Left forelimb (tissue), 1 donor: Measurements from ENCODE around the gene RPL12.

ENCODE experiments used
- DNase-seq: peaks from one replicate; pipeline ENCODE4 v3.0.0-alpha.2; 2018; ENCODE audit warnings: low spot score

RPL12 gene

DNA sequence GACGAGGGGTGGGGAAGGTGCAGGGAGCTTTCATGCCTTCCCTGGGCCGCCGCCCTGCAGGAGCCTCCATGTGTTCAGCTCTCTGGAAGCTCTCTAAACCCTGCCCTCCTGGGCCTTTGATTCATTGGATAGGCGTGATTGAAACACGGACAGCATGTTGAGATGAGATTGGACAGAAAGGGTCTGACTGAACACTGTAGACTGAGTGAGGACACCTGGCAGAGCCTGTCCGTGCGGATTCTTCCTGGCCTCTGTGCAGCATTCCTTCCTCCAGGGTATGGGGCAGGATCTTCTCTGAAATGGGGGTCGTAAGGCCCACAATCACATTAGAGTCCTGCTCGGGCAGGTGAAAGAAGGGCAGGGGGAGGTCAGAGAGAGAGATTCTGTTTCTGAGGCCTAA, 12.8 kb downstream of the RPL12 start:
- DNase-seq = no peak

- DNase-seq = no peak
These were observed 13.5 kb downstream of the RPL12 start for GRCh38 chr9:127437497-127438264.

DNA sequence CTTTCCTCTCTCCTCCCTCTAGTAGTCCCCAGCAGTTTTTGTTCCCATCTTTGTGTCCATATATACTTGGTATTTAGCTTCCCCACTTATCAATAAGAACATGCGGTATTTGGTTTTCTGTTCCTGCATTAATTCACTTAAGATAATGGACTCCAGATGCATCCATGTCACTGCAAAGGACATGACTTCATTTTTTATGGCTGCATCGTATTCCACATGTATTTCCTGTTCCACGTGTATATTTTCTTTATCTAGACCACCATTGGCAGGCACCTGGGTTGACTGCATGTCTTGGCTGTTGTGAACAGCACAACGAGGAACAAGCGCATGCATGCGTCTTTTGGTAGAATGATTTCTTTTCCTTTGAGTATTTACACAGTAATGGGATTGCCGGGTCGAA, 20.8 kb downstream of the RPL12 start:
- DNase-seq = no peak

- no peak for DNase-seq
These were observed 22.9 kb downstream of the RPL12 start for GRCh38 chr9:127428348-127428747.

GRCh38 chr9:127426756-127427155, 24.4 kb downstream of the RPL12 start:
- no peak for DNase-seq

DNA sequence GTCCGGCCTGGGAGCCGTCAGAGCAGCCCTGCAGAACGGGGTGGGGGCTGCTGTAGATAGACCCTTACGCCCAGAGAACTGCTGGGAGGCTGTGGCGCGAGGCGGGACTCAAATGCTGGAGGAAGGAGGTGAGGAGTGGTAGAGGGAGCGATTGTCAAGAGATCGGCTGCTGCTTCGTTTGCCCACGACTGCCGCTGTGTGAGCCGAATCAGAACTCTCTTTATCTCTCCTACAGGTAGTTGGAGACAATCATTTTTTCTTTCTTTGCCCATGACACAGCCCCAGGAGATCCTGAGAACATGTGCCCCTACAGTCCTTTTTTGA, 26.6 kb downstream of the RPL12 start:
- no peak for DNase-seq

DNA sequence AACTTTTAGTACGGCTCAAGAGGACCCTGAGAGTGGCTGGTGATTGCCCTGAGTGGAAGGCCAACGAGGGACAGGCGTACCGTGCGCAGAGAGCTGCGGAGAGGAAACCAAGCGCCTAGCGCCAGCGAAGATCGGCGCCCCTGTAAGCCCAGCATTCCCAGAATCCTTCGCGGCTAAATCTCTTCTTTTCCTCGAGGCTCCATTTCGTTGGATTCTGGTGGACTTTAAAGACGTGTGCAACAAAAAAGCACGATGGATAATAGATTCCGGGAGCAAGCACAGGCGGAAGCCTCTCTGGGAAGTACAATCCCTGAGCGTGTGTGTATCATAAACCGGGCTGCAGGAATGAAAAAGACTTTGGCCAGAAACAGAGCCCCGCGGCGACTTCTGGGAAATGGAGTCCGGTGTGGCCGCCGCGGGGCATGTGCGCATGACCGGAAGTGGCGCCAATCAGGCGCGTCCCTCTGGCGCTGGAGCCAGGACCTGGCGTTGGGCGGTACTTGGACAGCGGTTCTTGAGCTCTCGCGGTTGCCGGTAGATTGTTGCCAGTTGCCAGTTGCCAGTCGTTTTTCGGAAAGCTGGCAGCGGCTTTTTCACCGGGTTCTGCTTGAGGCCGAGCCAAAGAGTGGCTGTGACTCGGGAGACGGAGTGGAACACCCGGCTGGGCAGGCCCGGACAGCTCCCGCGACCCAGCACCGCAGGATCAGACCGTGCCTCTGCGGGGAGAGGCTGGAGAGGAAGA, 27.1 kb downstream of the RPL12 start, which contains the start of gene ZNF79:
Gene ZNF79, plus strand, starts transcription at position 449 of the 742 bp plus-strand sequence. CDS start 406 bp downstream, outside the sequence.
- DNase-seq = peak; percentile 98

DNA sequence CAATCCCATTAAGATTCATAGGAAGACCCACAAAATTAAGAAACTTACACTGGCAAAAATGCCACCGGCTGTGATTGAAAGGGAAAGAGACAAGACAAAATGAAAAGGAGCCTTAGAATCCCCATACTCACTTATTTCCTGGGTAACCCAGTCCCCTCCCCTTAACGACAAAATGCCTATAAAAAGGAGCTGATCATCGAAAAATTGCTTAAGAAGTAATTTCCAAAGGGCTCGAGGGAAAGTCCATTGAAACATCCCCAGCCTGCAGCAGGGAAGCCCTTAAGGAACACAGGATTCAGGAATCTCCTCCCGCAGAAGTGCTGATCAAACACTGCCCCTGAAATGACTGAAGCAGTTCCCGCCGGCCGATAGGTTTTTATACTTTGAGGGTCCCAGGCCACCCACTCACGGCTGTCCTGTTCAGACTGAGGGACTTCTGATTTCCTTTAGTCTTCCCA, 27.7 kb downstream of the RPL12 start:
- DNase-seq = no peak

DNA sequence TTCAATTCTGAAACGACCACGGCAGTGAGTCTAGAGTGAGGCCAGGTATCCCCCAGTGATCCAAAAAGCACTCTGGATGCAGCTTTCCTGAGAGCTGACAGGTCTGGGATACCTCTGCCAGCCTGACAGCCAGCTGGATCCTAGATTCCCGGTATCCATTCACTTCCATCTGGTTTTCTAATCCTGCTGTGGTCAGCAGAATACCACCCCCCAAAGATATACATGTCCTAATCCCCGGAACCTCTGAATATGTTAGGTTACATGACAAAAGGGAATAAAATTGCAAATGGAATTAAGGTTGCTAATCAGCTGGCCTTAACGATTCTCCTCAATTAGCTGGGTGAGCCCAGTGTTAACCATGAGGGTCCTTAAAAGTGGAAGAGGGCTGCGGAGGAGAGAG, 28.4 kb downstream of the RPL12 start:
- DNase-seq = no peak

DNA sequence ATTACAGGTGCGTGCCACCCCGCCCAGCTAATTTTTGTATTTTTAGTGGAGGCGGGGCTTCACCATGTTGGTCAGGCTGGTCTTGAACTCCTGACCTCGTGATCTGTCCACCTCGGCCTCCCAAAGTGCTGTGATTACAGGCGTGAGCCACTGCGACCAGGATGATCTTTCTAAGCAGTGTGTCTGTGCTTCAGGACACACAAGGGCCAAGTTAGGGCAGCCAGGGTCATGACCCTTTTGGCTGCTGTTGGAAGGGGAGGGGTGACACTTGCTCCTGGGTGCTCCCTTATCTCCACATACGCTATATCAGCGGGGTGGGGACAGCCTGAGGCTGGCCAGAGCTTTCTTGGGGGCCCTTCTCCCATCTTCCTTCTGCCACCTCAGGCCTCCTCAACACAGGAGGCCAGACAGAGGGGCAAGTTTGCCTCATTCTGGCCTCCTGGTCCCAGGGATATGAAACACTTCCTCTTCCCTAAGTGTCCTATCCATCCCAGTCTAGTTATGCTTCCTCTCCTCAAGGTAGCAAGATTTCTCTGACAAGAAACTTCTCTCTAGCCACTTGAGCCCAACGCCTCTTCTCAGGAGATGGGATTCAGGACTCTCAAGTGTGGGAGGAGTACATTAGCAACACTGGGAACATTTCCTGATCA, 28.9 kb downstream of the RPL12 start:
- DNase-seq = no peak

- no peak for DNase-seq
These were observed 30.1 kb downstream of the RPL12 start for GRCh38 chr9:127421057-127421456.

DNA sequence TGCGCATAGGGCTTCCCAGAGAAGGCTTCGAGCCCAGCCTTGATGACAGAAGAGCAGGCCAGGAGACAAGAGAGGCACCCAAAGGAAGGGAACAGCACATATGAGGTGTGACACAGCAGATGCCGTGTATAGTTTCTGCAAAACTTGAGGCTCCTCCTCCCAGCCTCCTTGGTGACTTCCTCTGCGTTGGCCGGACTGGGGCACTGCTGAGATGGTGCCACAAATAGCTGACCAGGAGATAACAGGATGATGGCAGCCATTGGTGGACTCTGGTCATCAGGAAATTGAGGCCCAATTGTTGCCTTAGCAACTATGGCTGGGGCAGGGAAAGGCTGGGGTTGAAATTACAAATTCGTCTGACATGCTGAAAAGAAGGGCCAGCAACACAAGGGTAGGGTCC, 31.9 kb downstream of the RPL12 start:
- no peak for DNase-seq

DNA sequence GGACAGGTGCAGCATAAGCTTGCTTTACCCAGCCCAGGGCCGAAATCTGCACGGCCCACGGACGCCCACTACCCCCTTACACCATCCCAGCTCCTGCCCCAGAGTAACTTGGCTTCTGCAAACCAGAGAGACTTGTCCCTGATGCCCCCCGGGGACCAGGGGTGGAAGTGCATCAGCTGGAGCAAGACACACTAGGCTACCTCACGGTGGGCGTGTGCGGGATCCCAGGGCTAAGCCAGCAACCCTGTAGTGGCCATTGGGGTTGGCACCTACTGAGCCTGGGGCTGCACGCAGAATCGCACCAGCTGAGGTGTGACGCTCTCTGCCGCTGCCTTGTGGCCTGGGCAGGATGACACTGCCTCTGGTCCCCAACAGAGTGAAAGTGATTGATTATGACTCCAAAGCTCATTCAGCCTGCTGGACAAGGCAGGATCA, 33.2 kb downstream of the RPL12 start:
- no peak for DNase-seq

- no peak for DNase-seq
These were observed 33.8 kb downstream of the RPL12 start for GRCh38 chr9:127417131-127418036.

DNA sequence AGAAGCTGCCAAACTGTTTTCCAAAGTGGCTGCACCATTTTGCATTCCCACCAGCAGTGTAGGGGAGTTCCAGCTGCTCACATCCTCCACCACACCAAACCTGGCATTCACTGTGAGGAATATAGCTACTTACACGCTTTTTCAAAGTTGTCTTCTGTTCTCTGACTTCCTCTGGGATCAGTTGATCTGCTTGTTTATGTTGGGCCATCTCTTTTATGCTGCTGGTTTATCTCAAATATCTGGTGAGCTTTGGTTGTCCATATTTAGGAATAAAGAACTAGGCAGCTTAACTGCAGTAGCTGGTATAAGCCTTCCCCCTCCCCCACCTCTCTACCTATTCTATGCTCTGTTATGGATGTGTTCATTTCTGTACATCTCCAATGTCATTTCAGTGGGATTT, 35.5 kb downstream of the RPL12 start:
- DNase-seq = no peak

DNA sequence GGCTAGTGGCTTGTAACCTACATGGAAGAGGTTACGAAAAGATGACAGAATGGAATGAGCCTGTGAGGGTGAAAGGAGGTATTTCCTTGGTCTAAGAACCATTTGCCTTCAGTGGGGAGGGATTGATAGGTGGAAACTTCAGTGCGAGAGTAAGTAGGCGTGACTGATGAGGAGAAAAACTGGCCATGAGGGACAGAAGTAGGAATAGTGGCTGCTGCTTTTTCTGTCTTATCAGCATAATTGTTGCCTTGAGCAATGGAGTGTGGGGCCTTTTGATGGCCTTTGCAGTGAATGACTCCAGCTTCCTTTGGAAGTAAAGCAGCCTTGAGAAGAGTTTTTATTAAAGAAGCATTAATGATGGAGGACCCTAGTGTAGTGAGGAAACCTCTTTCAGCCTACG, 36.1 kb downstream of the RPL12 start:
- DNase-seq = no peak

DNA sequence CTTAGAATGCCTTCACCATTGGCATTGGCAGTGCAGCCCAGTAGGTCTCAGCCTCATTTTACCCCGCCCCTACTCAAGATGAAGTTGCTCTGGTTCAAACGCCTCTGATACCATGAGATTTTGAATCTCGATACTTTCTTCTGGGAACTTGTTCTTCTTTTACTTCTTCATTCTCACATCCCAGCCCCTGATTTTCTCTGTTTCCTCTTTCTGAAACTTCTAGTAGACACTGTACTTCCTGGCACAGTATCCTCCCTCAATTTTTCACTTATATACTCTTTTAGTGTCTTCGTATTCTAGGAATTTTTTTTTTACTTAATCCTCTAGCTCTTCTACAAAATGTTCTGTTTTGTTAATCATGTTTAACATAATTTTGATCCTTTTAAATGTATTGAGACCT, 40.1 kb downstream of the RPL12 start:
- DNase-seq = no peak

- DNase-seq = no peak
These were observed 43.7 kb downstream of the RPL12 start for GRCh38 chr9:127407492-127407843.

GRCh38 chr9:127406799-127407491, 44.3 kb downstream of the RPL12 start:
- no peak for DNase-seq

DNA sequence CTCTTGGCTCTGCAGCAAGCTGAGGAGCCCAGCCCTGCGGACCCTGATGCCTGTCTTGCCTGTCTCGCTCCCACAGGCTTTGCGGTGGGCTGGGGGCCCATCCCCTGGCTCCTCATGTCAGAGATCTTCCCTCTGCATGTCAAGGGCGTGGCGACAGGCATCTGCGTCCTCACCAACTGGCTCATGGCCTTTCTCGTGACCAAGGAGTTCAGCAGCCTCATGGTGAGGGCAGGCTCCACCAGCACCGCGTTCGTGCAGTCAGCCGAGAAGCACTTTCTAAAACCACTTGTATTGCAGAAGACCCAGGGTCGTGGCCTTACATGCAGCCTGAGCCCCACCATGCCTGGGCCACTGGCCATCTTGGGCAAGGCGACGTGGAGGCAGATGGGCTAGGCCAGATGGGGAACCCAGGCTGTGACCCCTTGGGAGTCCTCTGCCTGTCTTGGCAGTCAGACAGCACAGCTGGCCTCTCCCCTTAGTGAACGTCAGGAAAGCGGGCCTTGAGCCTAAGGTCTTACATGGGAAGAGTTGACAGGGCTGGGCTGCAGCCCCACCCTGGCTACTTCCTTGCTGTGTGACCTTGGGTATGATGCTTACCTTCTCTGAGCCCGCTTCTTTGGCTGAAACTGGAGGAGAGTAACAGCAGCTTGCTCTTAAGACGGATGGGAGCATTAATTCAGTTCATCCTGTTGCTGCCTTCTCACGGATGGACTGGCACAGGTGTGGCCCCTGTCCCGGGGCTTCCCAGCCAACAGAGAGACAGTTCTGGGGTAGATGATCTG, 45.7 kb downstream of the RPL12 start:
- DNase-seq = no peak

GRCh38 chr9:127404631-127405030, 46.6 kb downstream of the RPL12 start:
- DNase-seq = no peak
